Lower lobe of right lung (tissue), 2 donors: ENCODE measurements around the gene GAPDHS. TPM values are rescaled to one million over a fixed set of nuclear protein-coding genes. Genes with fewer than 3 reads are reported as not detected.

Experiments used
- ATAC-seq, 2 donors: fragments of 200-7000 bp; cut with Tn5 transposase; one replicate each; pipeline ENCODE4 v1.9.1; 2020 to 2022; ENCODE audit warnings: mild to moderate bottlenecking in 2 of 2, moderate library complexity in 2 of 2
- DNase-seq: peaks from one replicate; pipeline ENCODE4 v3.0.0-alpha.2; 2020
- H3K27ac ChIP-seq: fragments of 200-600 bp; one replicate; pipeline ENCODE4 v1.8.0; 2022
- H3K27me3 ChIP-seq: fragments of 200-600 bp; one replicate; pipeline ENCODE4 v1.8.0; 2022; ENCODE audit warnings: low read depth
- H3K36me3 ChIP-seq: fragments of 200-600 bp; one replicate; pipeline ENCODE4 v1.8.0; 2022; ENCODE audit warnings: mild to moderate bottlenecking
- H3K4me1 ChIP-seq: fragments of 200-600 bp; one replicate; pipeline ENCODE4 v1.8.0; 2022
- H3K4me3 ChIP-seq: fragments of 200-600 bp; one replicate; pipeline ENCODE4 v1.8.0; 2022; ENCODE audit warnings: mild to moderate bottlenecking
- H3K9me3 ChIP-seq: fragments of 200-600 bp; one replicate; pipeline ENCODE4 v1.8.0; 2022
- intact Hi-C: fragments of 100-400 bp; cut with DNase I; formaldehyde crosslinking; loops from one replicate; pipeline ENCODE4 v1.11.0; 2022
- total RNA-seq: library from RNA; stranded (reverse); fragmentation: NEBNext Ultra II Directional; extraction: Animal tissue kit (Norgen Biotek cat#: 25700); gene quantifications from one replicate; pipeline ENCODE4 v1.2.1, GENCODE V29; 2021
- TF ChIP-seq, protein P1 (sequence below): fragments of 200-600 bp; IDR thresholded peaks from one replicate; pipeline ENCODE4 v1.8.0; 2022; ENCODE audit warnings: antibody characterized with exemption, mild to moderate bottlenecking
- donor health status: DM: no; HTN: yes; CAD: no; lungs with severe emphysema.

GAPDHS gene
- total RNA-seq, 1 donor from 2014 or later, result not detected

DNA sequence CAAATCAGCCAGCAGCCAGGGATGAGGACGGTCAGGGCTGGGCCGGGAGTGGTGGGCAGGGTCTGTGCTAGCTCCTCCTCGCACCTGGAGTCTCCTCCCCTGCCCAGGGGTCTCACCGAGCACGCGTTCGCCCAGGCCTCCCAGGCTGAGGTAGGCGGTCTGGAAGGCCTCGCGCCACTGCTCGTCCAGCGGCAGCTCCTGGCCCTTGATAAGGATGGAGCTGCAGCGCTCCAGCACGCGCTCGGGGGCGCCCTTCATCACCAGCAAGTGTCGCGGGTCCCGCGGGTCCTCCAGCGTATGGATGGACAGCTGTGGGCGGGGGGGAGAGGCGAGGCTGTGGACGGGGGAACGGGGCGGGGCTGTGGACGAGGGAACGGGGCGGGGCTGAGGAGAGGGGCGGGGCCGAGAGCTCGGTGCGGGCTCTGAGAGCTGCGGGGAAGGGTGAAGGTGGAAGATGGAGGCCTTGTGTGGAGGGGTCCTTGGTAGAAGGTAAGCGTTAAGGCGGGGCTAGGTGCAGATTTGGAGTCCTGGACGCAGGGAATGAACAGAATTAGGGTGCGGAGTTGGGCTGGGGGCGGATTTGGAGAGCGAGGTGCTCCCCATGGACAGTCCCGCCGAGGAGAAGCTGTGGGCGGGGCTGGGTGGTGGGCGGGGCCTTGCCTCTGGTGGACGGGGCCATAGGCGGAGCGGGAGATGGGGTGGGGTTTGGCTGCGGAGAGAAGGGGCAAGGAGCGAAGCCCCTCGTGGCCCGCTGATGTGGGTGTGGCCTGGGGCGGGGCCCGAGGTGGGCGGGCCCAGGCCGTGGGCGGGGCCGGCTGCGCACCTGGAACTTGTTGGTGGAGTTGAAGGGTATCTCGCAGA lies 24.5 kb downstream of the GAPDHS start:
- Histone ChIP-seq H3K4me3 (peak overlapping the region; percentile 48), H3K27ac (no peak overlapping the region), H3K9me3 (no peaks in the 10 kb centered on the region), H3K27me3 (peaks cover 37% of the 10 kb centered on the region), H3K4me1 (peaks cover 7% of the 10 kb centered on the region), H3K36me3 (no peaks in the 10 kb centered on the region)
- intact Hi-C loops, result no loop called here
- TF ChIP-seq, protein P1, sequence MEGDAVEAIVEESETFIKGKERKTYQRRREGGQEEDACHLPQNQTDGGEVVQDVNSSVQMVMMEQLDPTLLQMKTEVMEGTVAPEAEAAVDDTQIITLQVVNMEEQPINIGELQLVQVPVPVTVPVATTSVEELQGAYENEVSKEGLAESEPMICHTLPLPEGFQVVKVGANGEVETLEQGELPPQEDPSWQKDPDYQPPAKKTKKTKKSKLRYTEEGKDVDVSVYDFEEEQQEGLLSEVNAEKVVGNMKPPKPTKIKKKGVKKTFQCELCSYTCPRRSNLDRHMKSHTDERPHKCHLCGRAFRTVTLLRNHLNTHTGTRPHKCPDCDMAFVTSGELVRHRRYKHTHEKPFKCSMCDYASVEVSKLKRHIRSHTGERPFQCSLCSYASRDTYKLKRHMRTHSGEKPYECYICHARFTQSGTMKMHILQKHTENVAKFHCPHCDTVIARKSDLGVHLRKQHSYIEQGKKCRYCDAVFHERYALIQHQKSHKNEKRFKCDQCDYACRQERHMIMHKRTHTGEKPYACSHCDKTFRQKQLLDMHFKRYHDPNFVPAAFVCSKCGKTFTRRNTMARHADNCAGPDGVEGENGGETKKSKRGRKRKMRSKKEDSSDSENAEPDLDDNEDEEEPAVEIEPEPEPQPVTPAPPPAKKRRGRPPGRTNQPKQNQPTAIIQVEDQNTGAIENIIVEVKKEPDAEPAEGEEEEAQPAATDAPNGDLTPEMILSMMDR, result no peak
- peak; percentile 79 for DNase-seq
- ATAC-seq, result peak; percentile 66 to 79

DNA sequence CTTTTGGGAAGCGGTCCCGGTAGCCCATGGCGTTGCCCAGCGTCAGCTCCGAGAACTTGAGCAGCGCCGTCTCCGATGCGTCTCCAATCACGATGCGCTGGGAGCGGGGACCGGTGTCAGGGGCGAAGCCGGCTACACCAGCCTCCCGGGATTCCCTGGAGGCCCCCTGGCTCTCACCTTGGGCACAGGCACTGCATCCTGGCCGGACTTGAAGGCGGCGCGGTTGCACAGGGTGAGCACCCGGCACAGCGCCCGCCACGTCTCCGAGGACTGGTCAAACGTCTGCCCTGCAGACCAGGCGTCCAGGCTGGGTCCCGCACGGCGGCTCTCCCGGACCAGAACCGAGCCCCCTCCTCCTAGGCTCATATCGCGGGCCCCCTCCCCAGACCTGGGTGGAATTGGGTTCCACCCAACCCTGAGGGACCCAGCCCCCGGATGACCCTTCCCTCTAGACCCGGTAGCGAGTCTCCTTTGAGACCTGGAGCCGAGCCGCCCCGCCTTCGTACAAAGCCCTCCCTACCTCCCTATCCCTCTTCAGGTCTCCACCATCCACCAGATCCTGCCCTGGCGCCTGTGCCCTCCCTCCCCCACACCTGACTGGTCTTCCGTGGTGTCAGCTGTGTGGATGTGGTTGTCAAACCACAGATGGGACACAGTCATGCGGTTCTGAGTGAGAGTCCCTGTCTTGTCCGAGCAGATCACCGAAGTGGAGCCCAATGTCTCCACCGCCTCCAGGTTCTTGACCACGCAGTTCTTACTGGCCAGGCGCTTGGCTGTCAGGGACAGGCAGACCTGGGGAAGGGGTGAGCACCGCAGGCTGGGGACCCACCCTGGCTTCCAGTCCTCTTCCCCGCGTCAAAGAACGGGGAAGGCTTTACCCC lies 25.4 kb downstream of the GAPDHS start:
- Histone ChIP-seq H3K4me3 (peak overlapping the region; percentile 48), H3K27ac (no peak overlapping the region), H3K27me3 (peaks cover 37% of the 10 kb centered on the region), H3K9me3 (no peaks in the 10 kb centered on the region), H3K4me1 (peaks cover 7% of the 10 kb centered on the region), H3K36me3 (no peaks in the 10 kb centered on the region)
- TF ChIP-seq, protein P1, result no peak
- DNase-seq (no peak), ATAC-seq (peak in 1 of 2 donors; percentile 5)
- intact Hi-C loops, result no loop called here

DNA sequence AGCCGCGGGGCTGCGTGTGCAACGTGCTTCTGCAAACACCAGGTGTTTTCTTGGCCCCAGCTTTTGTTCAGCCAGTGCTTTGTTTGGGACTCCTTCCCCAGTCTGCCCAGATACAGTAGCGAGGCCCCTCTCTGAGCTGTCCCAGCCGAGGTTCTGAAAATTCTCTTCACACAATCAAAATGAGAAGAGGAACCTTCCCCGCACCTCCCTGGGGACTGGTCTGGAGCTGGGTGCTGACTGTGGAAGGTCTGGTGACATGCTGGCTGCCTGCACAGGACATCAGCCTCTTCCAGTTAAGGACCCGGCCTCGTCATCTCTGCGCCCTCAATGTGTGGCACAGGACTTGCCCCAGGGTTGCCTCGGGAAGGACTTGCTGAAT lies 26.0 kb downstream of the GAPDHS start:
- Histone ChIP-seq H3K27ac (no peak overlapping the region), H3K4me3 (no peak overlapping the region), H3K36me3 (no peaks in the 10 kb centered on the region), H3K27me3 (peaks cover 37% of the 10 kb centered on the region), H3K9me3 (no peaks in the 10 kb centered on the region), H3K4me1 (peaks cover 7% of the 10 kb centered on the region)
- ATAC-seq (no peak), DNase-seq (no peak)
- intact Hi-C loops, result no loop called here
- TF ChIP-seq, protein P1, result no peak

DNA sequence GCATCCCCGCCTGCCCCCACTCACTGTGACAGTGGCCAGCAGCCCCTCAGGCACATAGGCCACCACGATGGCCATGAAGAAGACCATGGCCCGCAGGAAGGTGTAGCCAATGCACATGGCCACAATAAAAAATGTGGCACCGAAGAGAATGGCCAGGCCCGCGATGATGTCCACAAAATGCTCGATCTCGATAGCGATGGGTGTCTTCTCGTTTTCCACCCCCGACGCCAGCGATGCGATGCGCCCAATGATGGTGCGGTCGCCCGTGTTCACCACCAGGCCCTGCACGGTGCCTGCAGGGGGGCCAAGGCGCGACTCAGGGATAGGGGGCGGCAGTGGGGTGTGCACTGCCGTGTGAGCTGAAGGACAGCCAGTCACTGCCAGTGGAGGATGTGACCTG lies 26.5 kb downstream of the GAPDHS start:
- H3K27ac ChIP-seq, result no peak overlapping the region
- H3K9me3 ChIP-seq, result no peaks in the 10 kb centered on the region
- intact Hi-C loops, result no loop called here
- TF ChIP-seq, protein P1, result no peak
- ATAC-seq, result no peak
- no peaks in the 10 kb centered on the region for H3K36me3 ChIP-seq
- peaks cover 7% of the 10 kb centered on the region for H3K4me1 ChIP-seq
- DNase-seq, result no peak
- no peak overlapping the region for H3K4me3 ChIP-seq
- H3K27me3 ChIP-seq, result peaks cover 37% of the 10 kb centered on the region

DNA sequence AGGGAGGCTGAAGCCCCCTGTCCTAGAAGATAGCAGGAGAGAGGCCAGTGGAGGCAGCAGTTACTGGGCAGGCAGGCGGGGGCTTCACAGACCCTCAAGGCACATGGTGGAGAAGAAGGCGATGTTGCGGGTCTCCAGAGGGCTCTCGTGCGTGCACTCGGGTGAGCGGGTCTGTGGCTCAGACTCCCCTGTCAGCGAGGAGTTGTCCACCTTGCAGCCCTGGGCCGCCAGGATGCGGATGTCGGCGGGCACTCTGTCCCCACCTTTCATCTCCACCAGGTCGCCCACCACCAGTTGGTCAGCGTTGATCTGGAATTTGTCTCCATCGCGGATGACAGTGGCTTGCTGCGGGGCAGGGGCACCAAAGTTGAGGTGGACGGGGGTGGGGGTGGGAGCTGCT lies 27.0 kb downstream of the GAPDHS start:
- peaks cover 7% of the 10 kb centered on the region for H3K4me1 ChIP-seq
- ATAC-seq, result no peak
- DNase-seq, result no peak
- TF ChIP-seq, protein P1, result no peak
- no peaks in the 10 kb centered on the region for H3K36me3 ChIP-seq
- no peaks in the 10 kb centered on the region for H3K9me3 ChIP-seq
- no peak overlapping the region for H3K4me3 ChIP-seq
- H3K27me3 ChIP-seq, result peaks cover 37% of the 10 kb centered on the region
- no peak overlapping the region for H3K27ac ChIP-seq
- intact Hi-C loops, result no loop called here
